Suprapubic skin (tissue), 4 donors: Measurements from ENCODE around the gene AHDC1. TPM values are rescaled to one million over a fixed set of nuclear protein-coding genes. Genes with fewer than 3 reads are reported as not detected.
A peak's percentile ranks its signal among the peaks of the same experiment; 100 is the strongest.

Source experiments
- DNase-seq, 2 donors: peaks; one replicate each; pipeline ENCODE4 v3.0.0-alpha.2; 2019; ENCODE audit warnings: low spot score in 2 of 2
- H3K27ac ChIP-seq: fragments of 200-600 bp; sonication (generic); one replicate; pipeline ENCODE4 v1.5.1; 2019
- H3K27me3 ChIP-seq: fragments of 200-600 bp; sonication (generic); one replicate; pipeline ENCODE4 v1.5.1; 2019
- H3K36me3 ChIP-seq: fragments of 200-600 bp; sonication (generic); one replicate; pipeline ENCODE4 v1.5.1; 2019
- H3K4me1 ChIP-seq: fragments of 200-600 bp; sonication (generic); one replicate; pipeline ENCODE4 v1.5.1; 2019
- H3K4me3 ChIP-seq: fragments of 200-600 bp; sonication (generic); one replicate; pipeline ENCODE4 v1.5.1; 2019; ENCODE audit warnings: mild to moderate bottlenecking
- H3K9me3 ChIP-seq: fragments of 200-600 bp; sonication (generic); one replicate; pipeline ENCODE4 v1.5.1; 2019
- EP300 ChIP-seq: sonication (generic); formaldehyde crosslinking; IDR thresholded peaks from one replicate; pipeline ENCODE4 v1.6.1; 2017; ENCODE audit warnings: antibody characterized with exemption
- POLR2A ChIP-seq, 2 donors: fragments of 450-650 bp; IDR thresholded peaks; one replicate each; pipeline ENCODE4 v1.6.1; 2017; ENCODE audit warnings: antibody characterized with exemption in 2 of 2, mild to moderate bottlenecking in 2 of 2, moderate library complexity in 2 of 2
- POLR2AphosphoS5 ChIP-seq, 3 donors: sonication (generic); formaldehyde crosslinking; IDR thresholded peaks; one replicate each; pipeline ENCODE4 v1.6.1; 2017; ENCODE audit warnings: antibody characterized with exemption in 3 of 3
- WGBS: methylation state at CpG from one replicate; pipeline ENCODE4 v1.1.5; 2018; 5-methylcytosine and 5-hydroxymethylcytosine counted together
- total RNA-seq, 4 donors: library from RNA; depleted of rRNA; stranded (reverse); fragments of >200 nt; gene quantifications; one replicate each; pipeline ENCODE4 v1.1.0, GENCODE V29; 2016
- TF ChIP-seq, protein P1 (sequence below), 2 donors: fragments of 200-600 bp in 1 of 2; fragments of 450-650 bp in 1 of 2; sonication (generic) in 1 of 2; IDR thresholded peaks; one replicate each; pipeline ENCODE4 v1.5.1; 2016 to 2019; ENCODE audit warnings: antibody characterized with exemption in 2 of 2, mild to moderate bottlenecking in 1 of 2, moderate library complexity in 1 of 2

Gene AHDC1
- total RNA-seq, 4 donors from 2014 or later = 46.7 to 103 (median 60.1) TPM

GRCh38 chr1:27567971-27568299 is 36.0 kb downstream of the AHDC1 start:
- no peaks in the 10 kb centered on the region for H3K9me3 ChIP-seq
- peak overlapping the region; percentile 94 for H3K27ac ChIP-seq
- peak overlapping the region; percentile 39 for H3K4me3 ChIP-seq
- TF ChIP-seq, protein P1, sequence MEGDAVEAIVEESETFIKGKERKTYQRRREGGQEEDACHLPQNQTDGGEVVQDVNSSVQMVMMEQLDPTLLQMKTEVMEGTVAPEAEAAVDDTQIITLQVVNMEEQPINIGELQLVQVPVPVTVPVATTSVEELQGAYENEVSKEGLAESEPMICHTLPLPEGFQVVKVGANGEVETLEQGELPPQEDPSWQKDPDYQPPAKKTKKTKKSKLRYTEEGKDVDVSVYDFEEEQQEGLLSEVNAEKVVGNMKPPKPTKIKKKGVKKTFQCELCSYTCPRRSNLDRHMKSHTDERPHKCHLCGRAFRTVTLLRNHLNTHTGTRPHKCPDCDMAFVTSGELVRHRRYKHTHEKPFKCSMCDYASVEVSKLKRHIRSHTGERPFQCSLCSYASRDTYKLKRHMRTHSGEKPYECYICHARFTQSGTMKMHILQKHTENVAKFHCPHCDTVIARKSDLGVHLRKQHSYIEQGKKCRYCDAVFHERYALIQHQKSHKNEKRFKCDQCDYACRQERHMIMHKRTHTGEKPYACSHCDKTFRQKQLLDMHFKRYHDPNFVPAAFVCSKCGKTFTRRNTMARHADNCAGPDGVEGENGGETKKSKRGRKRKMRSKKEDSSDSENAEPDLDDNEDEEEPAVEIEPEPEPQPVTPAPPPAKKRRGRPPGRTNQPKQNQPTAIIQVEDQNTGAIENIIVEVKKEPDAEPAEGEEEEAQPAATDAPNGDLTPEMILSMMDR (IDR thresholded peaks at IDR 0.05) = no peak
- TF ChIP-seq POLR2A (IDR thresholded peaks at IDR 0.05) (no peak), EP300 (no peak), POLR2AphosphoS5 (IDR thresholded peaks at IDR 0.05) (no peak)
- 48% methylated on average over 7 of the region's 8 CpGs for WGBS
- no peaks in the 10 kb centered on the region for H3K36me3 ChIP-seq
- peaks cover 98% of the 10 kb centered on the region for H3K4me1 ChIP-seq
- no peaks in the 10 kb centered on the region for H3K27me3 ChIP-seq
- peak in 1 of 2 donors; percentile 68 for DNase-seq

DNA sequence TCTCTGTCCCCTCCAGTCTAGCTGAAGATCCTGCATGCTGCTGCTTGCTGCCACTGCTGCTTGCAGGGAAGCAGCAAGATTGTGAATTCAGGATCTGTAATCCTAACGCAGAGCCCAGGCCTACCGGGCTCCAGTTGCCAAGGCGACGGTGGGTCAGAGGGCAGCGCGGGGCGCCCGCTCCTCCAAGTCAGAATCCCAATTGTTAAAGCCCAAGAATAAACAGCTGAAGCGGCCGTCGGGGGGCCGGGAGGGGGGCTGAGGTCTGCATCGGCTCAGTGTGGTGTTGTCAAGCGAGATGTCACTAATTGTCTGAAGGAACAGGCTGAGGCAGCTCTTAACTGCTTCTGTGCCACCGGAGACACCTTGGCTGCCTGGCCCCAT is 36.8 kb downstream of the AHDC1 start:
- DNase-seq = peak in 1 of 2 donors; percentile 63
- Histone ChIP-seq H3K9me3 (no peaks in the 10 kb centered on the region), H3K27me3 (no peaks in the 10 kb centered on the region), H3K27ac (peak overlapping the region; percentile 94), H3K36me3 (no peaks in the 10 kb centered on the region), H3K4me1 (peaks cover 98% of the 10 kb centered on the region), H3K4me3 (no peak overlapping the region)
- TF ChIP-seq, protein P1 (IDR thresholded peaks at IDR 0.05) = no peak
- TF ChIP-seq EP300 (no peak), POLR2A (IDR thresholded peaks at IDR 0.05) (no peak), POLR2AphosphoS5 (IDR thresholded peaks at IDR 0.05) (no peak)
- 60% methylated on average over 2 of the region's 15 CpGs for WGBS

DNA sequence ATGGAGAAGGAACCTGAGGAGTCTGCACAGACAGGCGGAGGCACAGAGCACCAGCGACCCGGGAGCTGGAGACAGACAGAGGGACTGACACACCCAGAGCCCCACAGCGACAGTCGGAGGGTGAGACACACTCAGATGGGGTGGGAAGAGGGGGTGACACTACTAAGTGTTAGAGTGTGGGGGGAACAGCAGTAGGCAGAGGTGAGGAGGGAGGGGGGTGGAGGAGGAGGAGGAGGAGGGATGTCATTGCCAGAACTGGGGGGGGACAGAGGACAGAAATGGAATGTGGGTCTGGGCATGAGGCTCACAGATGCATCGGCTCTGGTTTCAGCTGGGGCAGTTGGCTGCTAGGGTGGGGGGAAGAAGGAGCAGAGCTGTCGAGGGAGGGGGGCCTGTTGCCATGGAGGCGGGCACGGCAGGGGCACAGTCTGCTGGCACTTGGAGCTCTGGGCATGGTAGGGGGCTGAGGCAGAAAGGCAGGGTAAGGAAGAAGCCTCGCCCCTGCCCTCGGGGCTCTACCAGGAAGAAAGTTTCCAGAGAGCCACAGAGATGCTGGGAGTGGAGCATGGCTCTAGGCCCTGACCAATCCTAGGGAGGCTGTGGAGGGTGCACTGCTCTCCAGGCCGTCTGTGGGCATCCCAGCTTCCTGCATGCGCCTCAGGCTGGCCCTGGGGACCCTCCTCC is 37.3 kb downstream of the AHDC1 start:
- peaks cover 98% of the 10 kb centered on the region for H3K4me1 ChIP-seq
- DNase-seq = peak in 1 of 2 donors; percentile 62
- H3K27ac ChIP-seq = peak overlapping the region; percentile 94
- no peaks in the 10 kb centered on the region for H3K9me3 ChIP-seq
- TF ChIP-seq POLR2A (IDR thresholded peaks at IDR 0.05) (no peak), EP300 (no peak), POLR2AphosphoS5 (IDR thresholded peaks at IDR 0.05) (no peak)
- TF ChIP-seq, protein P1 (IDR thresholded peaks at IDR 0.05) = no peak
- H3K4me3 ChIP-seq = no peak overlapping the region
- no peaks in the 10 kb centered on the region for H3K27me3 ChIP-seq
- H3K36me3 ChIP-seq = no peaks in the 10 kb centered on the region
- 36% methylated on average over 13 of the region's 13 CpGs for WGBS

DNA sequence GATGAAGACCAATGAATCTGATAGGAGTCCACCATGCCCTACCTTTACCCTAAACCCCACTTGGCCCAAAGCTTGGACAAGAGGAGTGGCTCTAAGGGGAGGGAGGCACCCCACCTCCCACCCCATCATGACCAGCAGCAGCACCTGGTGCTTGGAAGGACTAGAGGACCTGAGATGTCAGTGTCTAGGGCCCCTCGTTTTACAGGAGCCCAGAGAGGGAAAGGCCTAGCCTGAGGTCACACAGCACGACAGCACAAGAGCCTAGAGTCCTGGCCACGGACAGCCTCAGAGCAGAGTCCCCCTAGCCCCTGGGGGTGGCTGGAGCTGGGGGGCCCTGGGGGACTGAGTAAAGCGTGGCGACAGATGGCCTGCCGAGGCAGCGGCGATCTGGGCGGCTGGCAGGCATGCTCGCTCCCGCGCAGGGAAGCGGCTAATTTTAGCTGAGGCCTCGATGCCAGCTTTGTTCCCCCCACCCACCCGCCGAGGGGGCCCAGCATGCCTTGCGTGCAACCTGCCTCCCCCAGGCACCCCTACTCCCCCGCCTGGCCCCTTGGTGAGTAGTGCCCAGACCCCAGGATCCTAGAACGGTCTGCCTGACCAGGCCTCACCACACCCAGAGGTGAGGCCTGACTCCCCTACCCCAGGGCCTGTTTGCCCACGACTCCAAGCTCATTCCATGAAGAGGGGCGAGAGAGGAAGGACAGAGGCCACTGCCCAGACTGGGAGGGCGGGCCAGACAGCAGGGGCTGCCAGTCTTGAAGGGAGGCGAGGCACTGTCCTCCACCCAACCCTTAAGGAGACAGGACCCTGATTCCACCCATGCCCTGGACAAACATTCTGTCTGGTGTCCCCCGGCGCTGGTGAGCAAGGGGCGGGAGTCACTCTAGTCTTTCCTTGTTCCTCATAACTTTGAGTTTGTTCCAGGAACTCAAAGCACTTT is 39.0 kb downstream of the AHDC1 start:
- peaks cover 98% of the 10 kb centered on the region for H3K4me1 ChIP-seq
- DNase-seq = no peak
- WGBS = 30% methylated on average over 18 of the region's 26 CpGs
- TF ChIP-seq, protein P1 (IDR thresholded peaks at IDR 0.05) = no peak
- TF ChIP-seq POLR2AphosphoS5 (IDR thresholded peaks at IDR 0.05) = no peak
- no peak for TF ChIP-seq EP300
- no peak for TF ChIP-seq POLR2A (IDR thresholded peaks at IDR 0.05)
- peak overlapping the region; percentile 94 for H3K27ac ChIP-seq
- no peaks in the 10 kb centered on the region for H3K9me3 ChIP-seq
- H3K4me3 ChIP-seq = no peak overlapping the region
- H3K27me3 ChIP-seq = no peaks in the 10 kb centered on the region
- no peaks in the 10 kb centered on the region for H3K36me3 ChIP-seq
